GM18511 (cell line): ENCODE results near the gene CARD14.
"Not testable (repeated sequence)": the region's sequence is repeated elsewhere in the genome, so short reads cannot be mapped to it uniquely, and the experiment has no call there.

ENCODE experiments used
- ATAC-seq: cut with Tn5 transposase; IDR thresholded peaks from one replicate; pipeline ENCODE4 v1.9.1; 2021; ENCODE audit warnings: mild to moderate bottlenecking, moderate library complexity; ENCODE audit not compliant: unreplicated experiment

CARD14 gene

DNA sequence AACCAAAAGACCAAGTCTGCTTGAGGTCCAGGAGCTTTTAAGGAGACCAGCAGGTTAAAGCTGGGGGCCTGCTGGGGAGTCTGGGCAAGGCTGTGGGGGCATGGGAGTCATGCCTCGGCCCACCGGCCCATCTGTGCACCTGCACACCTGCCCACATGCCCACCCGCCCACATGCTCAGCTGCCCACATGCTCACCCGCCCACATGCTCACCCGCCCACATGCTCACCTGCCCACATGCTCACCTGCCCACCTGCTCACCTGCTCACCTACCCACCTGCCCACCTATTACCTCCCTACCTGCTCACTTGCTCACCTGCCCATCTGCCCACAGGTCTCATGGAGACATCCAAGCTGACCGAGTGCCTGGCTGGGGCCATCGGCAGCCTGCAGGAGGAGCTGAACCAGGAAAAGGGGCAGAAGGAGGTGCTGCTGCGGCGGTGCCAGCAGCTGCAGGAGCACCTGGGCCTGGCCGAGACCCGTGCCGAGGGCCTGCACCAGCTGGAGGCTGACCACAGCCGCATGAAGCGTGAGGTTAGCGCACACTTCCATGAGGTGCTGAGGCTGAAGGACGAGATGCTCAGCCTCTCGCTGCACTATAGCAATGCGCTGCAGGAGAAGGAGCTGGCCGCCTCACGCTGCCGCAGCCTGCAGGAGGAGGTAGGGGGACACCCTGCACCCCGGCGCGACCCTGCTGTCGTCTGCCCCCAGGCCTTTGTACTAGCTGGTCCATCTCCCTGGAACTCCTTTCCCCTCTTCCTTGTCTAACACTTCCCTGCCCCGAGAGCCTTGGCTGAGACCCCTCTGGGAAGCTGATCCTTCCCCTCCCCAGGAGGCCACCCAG is 14.0 kb downstream of the CARD14 start:
- ATAC-seq: no peak

DNA sequence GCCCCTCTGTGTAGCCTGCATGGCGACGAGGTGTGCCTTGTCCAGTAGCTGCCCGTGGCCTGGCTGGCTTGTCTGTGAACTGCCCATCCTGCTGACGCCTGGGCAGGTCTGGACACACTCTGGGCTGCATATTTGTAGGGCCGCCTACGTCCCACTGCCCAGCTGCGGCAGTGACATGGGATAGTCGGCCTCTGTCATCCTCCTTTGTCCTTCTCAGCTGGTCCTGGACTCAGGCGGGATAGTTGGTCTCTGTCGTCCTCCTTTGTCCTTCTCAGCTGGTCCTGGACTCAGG is 14.5 kb downstream of the CARD14 start:
- ATAC-seq: no peak

DNA sequence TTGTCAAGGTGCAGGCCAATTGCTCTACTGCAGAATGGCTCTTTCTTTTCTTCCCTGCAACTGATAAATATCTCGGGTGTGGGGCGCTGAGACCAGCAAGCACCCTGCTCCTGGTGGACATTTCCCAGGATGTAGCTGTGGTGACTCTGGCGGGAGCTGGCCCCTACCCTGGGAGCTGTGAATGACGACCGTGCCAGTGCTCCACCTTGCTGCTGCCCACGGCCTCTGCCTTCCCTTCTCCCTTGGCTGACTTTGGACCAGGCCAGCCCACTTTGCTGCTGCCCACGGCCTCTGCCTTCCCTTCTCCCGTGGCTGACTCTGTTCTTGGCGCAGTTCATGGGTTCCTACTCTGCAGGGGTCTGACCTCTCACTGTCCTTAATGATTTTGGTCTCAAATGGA is 16.1 kb downstream of the CARD14 start:
- ATAC-seq: no peak

DNA sequence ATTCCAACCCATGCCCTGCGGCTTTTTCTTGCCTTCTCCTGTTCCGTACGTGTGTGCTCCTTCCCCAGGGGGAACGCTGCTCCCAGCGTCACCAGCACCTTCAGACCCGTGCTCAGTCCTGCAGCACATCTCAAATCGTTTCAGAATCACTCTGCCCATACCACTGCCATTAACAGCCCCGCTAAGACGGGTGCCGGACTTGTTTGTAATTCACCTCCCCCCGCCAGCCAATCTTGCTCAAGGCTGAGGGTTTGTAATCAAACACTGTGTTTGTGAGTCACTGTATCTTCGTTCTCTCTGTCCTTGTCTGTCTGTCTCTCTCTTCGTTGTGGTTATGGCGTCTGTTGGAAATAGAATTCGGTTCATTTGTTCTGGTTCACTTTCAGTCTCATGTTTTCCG is 17.3 kb downstream of the CARD14 start:
- no peak for ATAC-seq

DNA sequence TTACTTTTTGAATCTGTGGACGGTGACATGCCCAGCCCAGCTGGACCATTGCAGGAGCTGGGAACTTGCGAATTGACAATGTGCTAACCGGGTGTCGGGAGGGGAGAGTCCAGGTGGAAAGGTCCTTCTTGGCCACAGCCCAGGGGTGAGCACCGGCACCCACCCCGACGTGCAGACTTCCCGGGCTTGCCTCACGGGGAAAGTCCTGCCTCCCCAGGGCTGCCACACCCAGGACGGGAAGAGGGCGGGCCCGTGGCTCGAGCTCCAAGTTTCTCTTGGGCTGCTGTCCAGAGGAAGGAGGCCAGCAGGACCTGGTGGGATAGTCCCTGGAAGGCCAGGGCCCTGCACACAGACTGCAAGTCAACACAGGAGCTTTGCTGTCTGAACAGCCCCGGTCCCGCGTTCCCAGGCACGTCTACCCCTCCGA is 17.7 kb downstream of the CARD14 start:
- ATAC-seq: no peak

DNA sequence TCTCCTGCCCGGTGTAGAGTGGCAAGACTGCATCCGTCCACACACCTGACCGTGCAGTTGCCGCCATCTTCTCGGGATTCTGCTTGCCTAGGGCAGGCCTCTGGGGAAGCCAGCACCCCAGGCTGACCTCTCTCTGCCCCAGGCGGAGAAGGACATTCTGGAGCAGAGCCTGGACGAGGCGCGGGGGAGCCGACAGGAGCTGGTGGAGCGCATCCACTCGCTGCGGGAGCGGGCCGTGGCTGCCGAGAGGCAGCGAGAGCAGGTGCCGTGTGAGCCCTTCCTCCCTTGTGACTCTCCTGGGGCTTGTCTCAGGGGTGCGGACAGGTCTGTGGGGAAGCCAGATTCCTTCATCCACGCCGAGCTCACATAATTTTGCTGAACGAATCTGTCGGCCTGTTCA is 19.8 kb downstream of the CARD14 start:
- ATAC-seq: no peak

DNA sequence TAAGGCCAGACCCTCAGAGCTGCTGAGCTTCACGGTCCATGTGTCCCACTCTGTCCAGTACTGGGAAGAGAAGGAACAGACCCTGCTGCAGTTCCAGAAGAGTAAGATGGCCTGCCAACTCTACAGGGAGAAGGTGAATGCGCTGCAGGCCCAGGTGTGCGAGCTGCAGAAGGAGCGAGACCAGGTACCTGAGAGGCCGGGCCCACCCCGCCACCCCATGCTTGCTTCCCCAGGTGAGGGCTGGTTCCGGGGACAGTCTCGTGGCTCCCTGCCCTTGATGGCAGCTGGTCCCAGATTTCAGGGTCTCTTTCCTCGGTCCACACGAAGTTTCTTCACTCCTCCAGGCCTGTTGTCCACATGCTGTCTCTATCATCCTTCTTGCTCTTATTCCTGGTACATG is 20.9 kb downstream of the CARD14 start:
- ATAC-seq: no peak

DNA sequence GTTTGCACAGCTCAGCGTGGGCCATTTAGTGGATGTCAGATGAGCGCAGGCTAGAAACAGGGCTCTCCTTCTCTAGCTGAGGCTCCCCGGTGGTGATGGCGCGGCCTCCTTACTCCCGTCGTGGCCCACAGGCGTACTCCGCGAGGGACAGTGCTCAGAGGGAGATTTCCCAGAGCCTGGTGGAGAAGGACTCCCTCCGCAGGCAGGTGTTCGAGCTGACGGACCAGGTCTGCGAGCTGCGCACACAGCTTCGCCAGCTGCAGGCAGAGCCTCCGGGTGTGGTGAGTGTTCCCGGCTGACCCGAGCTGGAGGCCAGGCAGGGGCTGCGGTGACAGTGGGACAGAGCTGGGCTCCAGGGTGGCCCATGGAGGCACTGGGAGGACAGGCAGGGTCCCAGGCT is 21.4 kb downstream of the CARD14 start:
- ATAC-seq: no peak

DNA sequence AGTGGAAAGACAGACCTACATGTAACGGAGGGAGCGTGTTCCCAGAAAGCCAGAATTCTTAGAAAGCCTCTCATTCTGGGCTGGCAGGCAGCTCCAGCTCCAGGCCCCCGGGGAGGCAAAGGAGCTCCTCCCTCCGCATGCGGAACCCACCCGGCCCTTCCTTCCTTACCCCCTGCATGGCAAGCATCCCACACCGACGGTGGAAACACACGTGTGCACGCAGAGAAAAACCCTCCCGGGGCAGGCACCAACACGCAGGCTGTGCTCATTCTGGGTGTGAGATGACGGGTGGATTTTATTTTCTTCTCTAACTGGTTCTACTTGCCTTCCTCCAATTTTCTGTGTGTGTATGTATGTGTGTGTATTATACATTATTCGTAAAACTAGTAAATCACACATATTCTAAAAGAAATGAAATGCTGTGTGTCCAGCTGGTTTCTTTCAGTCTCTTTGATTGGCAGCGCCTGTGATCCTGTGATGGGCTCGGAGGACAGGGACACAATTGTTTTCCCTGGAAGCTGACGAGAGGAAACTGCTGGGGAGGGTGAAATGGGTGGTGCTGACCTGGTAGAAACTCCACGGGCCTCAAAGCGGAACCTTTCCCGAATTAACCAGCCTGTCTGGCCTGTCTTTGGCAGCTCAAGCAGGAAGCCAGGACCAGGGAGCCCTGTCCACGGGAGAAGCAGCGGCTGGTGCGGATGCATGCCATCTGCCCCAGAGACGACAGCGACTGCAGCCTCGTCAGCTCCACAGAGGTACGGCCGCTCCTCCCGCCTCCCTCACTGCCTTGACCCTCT is 22.2 kb downstream of the CARD14 start:
- no peak for ATAC-seq

DNA sequence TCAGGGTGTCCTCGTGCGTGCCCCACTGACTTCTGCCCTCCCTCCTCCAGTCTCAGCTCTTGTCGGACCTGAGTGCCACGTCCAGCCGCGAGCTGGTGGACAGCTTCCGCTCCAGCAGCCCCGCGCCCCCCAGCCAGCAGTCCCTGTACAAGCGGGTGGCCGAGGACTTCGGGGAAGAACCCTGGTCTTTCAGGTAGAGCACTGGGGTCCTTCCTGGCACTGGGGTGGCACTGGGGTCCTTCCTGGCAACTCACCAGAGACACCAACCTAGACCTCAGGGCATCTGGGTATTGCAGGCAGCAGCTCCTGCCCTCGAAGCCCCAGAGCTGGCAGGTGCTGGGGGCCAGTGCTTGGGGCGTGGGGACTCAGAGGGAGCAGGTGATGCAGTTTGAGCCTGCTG is 25.3 kb downstream of the CARD14 start:
- no peak for ATAC-seq

DNA sequence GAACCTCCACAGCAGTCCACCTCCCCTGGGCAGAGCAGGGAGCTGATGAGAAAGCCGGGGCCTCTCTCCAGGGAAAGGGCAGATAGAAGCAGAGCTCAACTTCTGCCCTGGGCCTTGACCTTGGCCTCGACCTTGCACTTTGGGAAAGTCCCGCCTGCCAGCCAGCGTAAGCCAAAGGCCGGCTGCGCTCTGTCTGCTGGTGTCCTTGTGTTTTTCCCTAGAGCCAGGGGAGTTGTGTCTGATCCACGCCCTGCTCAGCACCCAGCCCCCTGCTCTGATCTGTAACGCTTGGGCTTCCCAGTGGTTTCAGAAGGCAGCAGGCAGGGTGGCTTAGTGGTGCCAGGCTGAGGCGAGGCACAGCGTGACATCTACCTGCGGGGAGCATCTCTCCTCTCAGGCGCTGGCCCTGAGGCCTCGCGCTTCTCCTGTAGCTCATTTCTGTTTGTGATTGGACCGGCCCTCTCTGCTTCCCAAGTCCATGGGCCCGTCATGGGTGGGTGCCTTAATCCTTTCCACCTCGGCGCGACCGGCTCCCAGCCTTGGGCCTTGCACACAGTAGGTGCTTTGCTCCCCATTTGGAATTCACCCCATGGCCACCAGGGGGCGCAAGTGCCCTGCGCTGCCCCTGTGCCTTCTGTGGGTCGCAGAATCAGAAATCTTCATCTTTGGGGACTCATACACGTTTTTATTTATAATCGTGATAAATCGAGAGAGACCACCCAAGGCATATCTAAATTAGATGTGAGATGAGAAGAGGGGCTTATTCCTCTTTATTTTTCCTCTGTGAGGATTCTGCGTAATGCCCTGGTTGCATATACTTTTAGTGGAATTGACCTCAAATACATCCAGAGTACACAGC is 26.1 kb downstream of the CARD14 start:
- ATAC-seq: no peak

DNA sequence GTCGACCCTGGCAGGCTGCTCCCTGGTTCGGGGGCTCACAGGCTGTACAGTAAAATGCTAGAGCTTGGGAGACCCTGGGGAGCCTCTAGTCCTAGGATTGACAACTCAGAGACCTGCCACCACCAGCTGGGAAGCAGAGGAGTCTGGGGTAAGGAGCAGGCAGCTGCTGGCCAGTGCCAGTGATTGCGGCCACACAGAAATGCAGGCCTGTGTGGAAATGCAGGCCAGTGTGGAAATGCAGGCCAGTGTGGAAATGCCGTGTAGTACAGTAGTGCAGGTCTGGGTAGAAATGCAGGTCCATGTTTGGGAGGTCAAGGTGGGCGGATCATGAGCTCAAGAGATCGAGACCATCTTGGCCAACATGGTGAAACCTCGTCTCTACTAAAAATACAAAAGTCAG is 26.8 kb downstream of the CARD14 start:
- no peak for ATAC-seq

DNA sequence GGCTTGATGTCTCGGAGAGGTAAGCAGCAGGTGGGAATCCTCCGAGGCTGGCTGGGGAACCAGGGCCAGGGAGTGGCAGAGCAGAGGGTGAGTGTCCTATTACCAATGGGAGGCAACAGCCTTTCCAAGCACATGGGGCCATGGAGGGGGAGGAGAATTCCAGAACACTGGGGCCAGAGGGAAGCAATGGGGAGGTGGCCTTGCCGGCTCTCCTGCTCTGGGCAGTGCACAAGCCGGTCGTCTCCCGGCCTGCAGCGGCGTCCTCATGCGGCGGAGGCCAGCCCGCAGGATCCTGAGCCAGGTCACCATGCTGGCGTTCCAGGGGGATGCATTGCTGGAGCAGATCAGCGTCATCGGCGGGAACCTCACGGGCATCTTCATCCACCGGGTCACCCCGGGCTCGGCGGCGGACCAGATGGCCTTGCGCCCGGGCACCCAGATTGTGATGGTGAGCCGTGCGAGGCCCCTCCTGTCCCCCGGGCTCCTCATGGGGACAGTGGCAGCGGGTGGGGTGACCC is 28.4 kb downstream of the CARD14 start:
- no peak for ATAC-seq

DNA sequence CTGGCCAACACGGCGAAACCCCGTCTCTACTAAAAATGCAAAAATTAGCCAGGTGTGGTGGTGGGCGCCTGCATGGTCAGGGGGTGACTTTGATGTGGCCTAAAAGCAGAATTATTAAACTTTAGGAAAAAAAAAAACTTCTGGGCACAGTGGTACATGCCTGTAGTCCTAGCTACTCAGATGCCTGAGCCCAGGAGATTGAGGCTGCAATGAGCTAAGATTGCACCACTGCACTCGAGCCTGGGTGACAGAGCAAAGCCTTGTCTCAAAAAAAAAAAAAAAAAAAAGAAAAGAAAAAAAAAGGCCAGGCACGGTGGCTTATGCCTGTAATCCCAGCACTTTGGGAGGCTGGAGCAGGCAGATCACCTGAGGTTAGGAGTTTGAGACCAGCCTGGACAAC is 29.5 kb downstream of the CARD14 start:
- ATAC-seq: not testable (repeated sequence)

DNA sequence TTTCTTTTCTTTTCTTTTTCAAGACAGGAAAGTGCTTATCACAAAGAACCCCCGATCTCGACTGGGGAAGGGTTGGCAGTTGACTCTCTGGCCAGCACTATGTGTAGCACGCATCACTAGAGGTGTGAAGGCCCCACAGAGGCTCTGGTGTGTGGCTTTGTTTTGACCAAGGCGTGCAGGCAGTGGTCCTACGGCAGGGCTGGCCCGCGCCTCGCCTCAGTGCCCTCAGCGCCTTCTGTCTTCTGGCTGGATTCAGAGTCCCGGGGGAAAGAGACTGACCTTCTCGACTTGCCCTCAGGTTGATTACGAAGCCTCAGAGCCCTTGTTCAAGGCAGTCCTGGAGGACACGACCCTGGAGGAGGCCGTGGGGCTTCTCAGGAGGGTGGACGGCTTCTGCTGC is 31.6 kb downstream of the CARD14 start:
- no peak for ATAC-seq

DNA sequence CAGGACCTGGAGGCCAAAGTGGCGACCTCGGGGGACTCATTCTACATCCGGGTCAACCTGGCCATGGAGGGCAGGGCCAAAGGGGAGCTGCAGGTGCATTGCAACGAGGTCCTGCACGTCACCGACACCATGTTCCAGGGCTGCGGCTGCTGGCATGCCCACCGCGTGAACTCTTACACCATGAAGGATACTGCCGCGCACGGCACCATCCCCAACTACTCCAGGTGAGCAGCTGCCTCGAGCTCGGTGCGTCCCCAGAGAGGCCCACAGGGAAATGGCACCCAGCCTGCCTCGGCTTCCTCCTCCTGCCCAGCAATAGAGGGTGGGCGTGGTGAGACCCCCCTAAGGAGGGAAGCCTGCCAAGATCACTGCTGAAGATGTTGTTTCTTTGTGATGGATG is 32.4 kb downstream of the CARD14 start:
- no peak for ATAC-seq

DNA sequence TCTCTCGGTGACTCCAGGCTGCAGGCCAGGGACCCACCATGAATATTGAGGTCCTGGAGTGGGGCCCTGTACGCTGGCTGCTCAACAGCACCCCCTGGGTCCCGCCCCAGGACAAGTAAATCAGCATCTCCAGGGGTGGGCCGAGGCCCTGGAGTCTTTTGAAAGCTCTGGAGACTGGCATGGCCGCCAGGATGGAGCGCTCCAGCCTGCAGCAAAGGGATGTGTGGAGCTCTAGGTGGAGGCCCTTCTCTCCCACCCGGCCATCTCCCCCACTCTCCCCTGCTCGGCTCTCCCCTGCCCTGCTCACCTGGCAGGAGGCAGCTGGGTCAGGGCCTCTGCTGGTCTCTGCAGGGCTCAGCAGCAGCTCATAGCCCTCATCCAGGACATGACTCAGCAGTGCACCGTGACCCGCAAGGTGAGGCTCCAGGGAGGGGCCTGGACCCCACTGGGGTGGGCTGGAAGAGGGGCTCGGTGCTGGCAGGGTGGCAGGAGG is 33.7 kb downstream of the CARD14 start:
- ATAC-seq: no peak

DNA sequence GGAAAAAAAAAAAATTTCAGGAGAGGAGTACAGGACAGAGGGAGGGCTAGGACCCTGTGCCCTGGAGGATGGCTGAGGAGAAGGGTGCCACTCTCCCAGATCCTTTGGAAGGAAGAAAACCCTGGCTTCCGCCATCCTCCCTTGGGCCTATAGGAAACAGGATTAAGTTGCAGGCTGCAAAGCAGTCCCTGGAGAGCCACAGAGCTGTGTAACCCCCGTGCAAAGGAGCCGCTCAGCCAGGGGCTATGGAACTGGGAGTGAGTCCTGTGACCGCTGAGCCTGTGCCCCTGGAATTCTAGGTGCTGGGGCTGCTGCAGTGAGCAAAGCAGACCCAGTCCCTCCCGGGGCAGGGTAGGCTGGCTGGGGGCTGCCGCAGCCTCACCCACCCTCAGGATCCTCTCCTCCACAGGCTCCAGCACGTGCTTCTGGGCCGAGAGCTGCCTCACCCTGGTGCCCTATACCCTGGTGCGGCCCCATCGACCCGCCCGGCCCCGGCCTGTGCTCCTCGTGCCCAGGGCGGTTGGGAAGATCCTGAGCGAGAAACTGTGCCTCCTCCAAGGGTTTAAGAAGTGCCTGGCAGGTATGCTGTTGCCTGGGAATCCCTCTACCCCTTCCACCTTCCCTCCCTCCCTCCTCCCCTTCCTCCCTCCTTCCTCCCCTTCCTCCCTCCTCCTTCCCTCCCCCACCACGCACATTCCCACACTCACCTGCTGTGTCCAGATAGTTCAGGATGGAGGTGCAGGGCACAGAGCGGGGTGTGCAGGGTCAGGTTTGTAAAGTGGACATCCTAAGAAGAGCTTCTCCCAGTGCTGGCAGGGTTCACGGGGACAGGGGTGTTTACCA is 35.0 kb downstream of the CARD14 start:
- ATAC-seq: no peak

DNA sequence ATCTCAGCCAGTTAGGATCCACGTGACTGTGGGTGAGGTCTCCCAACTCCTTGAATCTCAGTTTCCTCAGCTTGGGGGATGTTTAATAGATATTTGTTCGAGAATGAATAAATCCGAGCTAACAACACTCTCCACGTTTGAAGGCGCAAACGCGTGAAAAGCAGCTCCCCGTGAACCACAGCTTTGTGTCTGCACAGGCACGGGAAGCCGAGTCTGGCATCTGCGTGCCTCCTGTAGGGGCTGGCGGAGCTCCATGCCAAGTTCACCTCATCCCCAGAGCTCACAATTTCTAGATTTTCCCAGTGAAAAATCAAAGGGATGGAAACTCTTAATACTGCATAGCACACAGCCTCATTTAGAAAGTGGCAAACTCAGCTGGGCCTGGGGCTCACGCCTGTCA is 36.0 kb downstream of the CARD14 start:
- no peak for ATAC-seq

DNA sequence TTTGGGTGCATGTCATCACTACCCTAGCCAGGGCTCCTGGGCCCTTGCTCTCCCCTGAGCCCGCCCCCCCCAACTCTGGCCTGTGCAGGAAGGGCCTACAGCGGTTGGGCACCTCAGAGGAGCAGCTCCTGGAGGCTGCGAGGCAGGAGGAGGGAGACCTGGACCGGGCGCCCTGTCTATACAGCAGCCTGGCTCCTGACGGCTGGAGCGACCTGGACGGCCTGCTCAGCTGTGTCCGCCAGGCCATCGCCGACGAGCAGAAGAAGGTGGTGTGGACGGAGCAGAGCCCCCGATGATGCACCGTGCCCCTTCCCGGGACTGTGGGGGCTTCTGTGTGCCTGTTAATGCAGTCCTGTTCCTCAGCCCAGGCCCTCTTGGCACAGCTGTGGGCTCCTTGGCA is 38.2 kb downstream of the CARD14 start:
- no peak for ATAC-seq
